ENCODE measurements around the gene RNF207.

DNA sequence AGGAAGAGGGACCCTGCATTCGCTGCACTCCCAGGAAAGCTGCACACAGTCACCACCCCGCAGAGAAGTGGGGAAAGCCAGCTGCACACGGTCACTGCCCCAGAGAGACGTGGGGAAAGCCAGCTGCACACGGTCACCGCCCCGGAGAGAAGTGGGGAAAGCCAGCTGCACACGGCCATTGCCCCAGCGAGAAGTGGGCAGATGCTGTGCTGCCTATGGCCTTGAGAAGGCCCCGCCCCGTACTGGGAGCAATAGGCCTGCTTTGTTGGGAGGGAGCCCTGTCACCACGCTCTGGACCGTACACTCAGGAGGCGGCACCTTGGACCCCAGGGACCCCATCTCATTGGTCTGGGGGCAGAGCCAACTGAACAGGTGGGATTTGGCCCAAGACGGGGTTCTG, 59.2 kb downstream of the RNF207 start:
- TF ChIP-seq TAF1 (IDR thresholded peaks at IDR 0.05; ENCODE audit: low read depth) (no peak), CREB1 (IDR thresholded peaks at IDR 0.05; ENCODE audit: low read depth) (no peak), EP300 (IDR thresholded peaks at IDR 0.05; ENCODE audit: borderline replicate concordance) (no peak), YY1 (IDR thresholded peaks at IDR 0.05; ENCODE audit: low read depth) (no peak)
